CD4-positive, alpha-beta T cell treated with Interferon alpha-2 for 1 hour (primary cell): ENCODE measurements around the gene CHAC1.
A peak's percentile ranks its signal among the peaks of the same experiment; 100 is the strongest.
"Not testable (repeated sequence)": the region's sequence is repeated elsewhere in the genome, so short reads cannot be mapped to it uniquely, and the experiment has no call there.

Source experiments
- DNase-seq, 2 donors: peaks; one replicate each; pipeline ENCODE4 v3.0.0-alpha.2; 2020 to 2022

The CHAC1 gene

DNA sequence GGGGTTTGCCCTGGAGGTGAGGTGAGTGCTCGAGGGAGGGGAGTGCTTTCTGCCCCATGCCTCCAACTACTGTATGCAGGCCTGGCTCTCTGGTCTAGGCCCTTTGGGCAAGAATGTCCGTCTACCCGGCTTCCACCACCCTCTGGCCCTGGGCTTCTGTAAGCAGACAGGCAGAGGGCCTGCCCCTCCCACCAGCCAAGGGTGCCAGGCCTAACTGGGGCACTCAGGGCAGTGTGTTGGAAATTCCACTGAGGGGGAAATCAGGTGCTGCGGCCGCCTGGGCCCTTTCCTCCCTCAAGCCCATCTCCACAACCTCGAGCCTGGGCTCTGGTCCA is 14.8 kb upstream of the CHAC1 start:
- no peak for DNase-seq

DNA sequence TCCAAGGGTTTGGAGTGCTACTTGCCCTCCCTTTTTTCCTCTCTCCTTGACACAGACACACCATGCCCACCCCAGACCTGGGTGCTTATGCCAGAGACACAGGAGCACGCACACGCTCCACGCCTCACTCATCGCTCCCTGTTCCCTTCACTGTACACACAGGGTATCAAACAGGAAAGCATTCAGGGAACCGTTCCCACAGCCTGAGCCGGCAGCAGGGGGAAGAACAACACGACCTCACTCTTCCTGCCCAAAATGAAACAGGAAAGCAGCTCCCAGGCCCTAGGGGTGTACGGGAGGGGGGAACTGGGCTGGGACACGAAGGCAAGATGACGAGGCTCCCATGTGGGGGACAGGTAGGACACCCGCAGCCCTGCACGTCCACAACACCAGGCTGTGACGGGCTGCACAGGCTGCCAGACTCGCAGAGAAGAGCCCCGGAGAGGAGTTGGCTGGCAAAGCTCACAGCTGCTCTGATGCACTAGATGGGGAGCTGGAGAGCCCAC is 12.9 kb upstream of the CHAC1 start:
- no peak for DNase-seq

DNA sequence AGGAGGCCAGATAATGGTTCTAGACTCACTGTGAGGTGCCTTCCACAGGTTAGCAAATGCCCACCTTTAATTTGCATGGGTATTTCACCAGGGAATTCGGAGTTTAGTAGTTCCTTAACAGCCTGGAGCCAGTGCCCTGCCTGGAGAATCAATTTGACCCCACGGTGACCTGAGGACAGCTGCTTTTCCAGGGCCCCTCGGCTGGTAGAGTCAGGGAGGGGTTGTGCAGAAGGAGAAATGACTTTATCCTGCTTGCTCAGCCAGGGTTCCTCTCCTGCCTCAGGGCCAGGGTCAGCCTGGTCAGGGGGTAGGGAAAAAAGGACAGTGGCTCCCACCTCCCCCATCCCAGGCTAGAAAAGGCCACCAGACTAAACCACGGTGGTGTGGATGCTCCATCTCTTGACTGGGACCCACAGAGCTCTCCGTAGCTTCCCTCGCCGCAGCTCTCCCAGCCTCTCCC is 12.2 kb upstream of the CHAC1 start:
- no peak for DNase-seq

DNA sequence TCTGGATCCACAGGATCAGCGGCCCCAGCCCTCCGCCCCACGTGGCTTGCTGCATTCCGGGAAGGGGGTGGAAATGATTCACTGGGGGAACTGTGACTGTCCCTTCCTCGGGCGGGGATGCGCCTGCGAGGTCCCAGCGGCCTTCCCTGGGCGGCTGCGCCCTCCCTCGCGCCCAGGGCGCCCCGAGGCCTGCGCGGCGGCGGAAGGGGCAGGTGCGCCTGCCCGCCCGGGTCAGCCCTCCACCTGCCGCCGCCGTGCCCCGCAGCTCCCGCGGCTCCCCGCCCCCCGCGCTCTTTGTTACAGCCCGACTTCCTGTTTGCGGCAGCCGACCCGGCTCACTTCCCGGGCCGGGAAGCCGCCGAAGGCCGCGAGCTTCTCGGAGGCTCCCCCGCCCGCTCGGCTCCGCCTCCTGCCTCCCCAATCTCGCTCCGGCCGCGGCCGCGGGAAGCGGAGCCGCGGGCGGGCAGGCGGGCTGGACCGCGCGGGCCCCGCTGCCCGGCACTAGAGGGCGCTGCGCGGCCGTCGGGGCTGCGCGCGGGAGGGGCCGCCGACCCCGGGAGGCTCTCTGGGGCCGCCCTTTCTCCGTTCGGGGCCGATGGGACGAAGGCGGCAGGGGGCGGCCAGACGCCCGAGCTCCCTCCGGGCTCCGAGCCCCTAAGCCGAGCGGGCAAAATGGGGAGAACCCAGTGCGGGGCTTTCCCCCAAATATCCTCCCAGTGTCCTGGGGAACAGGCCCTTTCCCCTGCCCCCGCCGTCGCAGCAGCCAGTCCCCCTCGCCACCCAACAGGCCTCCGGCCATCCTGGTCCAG is 11.5 kb upstream of the CHAC1 start:
- DNase-seq, result peak; percentile 66 to 81

DNA sequence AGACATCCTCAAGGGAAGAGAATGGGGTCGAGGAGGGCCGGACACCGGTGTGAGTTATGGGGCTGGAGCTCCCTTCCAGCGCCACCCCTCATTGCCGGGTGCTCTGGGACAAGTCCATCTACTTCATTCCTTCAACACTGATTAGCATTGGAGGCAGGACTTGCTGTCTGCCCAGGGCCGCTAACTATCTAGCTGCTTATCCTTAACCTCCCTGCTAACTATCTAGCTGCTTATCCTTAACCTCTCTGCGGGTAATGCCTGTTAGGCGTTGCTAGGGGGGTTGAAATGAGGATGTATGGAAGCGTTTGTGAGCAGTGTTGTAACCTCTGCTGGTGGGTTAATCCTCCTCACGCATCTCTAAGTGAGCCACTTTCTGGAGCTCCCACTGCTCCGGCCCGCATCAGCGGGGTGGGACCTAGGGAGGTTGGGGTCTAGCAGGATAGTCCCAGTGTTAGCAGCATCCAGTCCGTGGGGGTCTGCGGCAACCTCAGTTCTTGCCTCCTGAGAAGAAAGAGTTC is 10.9 kb upstream of the CHAC1 start:
- no peak for DNase-seq

DNA sequence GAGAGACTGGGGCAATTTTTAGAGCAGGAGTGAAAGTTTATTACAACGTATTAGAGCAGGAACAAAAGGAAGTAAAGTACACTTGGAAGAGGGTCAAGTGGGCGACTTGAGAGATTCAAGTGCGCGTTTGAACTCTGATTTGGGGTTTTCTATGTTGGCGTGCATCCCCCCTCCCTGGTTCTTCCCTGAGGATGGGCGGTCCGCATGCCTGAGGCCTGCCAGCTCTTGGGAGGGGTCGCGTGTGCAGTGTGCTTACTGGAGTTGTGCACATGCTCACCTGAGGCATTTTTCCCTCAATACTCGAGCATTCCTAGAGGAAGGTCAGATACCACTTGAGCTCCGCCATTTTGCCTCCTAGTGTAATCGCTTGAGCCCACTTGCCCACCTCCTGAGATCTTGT is 10.4 kb upstream of the CHAC1 start:
- no peak for DNase-seq

DNA sequence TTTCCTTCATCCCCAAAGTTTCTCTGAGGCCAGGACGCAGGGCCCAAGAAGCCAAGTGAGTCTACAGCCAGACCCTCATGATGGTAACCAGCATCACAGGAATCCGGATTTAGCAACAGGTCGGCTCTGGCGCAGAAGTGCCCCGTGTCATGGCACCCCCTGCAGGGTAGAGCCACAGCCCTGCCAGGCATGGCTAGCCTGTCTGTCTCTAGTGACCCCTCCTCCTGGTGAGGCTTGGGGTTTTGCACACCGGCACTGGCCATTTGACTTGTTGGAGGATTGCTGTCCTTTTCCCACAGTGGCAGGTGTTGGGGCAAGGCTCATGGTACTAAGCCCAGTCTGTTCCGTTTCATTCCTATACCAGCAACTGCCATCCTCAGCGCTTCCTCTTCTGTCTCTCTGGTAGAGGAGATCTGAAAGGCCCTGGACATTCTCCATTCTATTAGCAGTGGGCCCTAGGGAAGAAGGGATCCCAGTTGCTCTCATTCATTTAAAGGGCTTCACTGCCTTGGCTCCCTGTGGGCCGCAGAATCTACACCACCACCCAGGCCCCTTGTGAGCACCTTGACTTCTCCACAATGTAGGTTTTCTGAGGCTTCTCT is 9.4 kb upstream of the CHAC1 start:
- no peak for DNase-seq

DNA sequence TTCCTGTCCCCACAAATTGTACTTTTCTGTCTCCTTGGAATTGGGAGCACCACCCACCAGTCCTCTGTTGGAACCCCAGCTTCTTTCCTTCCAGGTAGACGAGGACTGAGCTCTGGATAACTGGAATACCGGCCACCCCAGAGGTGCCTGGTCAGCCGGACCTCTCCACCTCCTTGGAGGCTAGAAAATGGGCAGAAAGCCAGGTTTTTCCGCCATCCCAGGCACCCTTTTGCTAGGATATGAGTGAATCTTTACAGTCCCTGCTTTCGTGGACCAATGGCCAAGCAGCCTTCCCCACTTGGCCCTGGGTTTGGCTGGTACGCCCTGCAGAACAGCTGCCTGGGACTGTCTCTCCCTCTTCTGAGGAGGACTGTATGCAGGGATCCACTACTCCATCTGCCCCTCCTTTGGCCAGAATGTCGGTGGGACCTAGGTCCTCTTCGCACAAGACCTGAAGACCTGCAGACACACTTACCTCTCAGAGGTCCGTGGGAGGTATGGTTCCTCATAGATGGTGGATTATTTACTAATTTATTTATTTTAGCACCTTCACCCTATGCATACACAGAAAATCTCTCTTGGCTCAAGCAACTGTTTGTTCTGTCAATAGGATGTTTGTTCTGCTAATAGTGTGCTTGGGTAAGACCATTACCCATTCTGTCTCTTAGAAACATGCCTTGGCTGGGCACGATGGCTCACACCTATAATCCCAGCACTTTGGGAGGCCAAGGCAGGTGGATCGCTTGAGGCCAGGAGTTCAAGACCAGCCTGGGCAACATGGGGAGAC is 8.6 kb upstream of the CHAC1 start:
- DNase-seq, result no peak

DNA sequence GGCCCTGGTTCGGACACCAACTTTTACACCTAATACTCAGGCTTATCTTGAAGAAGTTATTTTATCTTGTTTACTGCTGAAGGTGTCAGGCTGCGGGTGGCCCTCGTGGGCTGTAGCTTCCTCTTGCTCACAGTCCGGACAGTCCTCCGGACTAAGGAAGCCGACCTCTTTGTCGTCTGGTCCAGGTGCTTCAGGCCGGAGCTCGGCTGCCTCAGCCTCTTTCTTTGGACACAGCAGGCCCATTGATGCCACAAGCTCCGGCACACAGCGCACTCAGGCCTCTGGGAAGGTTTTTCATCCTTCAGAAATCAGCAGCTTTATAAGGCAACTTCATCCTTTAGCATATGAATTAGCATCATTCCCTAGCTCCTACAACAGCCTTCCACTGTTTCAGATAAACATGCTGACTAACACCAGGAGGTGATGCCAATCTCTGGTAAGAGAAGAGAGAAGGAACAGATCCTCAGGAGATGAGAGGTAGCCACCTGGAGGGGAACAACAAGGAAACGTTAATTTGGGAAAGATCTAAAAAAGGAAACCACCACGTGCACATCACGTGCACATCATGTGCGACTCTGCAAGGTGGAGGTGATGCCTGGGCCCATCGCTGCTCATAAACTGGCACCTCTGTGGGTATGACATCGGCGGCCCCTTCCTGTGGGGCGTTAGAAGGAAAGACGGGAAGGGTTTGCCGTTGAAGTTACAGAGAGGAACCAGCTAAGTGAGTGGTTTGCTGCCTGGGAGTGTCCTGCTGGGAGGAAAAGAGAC is 4.4 kb upstream of the CHAC1 start:
- DNase-seq, result no peak

DNA sequence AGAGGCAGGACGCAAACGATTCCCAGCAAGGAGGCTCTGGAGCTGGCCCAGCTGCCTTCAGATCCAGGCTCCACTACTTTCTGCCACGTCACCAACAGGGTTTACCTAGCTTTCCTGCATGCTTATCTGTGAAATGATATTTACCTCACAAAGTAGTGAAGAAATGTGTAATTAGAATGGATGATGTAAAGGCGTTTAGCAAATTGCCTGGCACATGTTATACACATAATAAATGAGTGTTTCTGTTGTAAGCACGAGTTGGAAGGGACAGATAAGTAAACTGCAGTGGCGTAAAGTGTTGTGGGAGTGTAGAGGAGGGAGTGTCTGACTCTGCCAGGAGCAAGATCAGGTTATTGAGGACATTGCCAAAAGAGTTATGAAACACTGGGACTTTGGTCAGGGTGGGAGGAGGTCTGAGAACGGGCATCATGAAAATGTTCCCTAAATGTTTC is 3.5 kb upstream of the CHAC1 start:
- no peak for DNase-seq

DNA sequence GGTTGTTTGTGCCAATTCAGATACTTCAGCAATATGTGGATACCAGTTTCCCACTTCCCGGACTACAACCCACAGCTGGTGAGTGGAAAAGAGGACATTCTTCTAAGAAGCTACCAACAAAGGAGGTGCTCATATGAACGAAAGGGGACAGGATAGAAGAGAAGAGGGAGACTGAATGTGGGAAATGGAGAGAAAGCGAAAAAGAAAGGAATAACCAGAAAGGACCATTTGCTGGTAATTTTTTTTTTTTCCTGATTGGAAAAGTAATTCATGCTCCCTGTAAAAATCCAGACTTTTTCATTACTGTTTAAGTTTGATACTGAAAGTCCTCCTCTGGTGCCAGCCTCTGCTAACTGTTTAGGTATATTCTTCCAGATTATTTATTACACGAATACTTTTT is 1.5 kb upstream of the CHAC1 start:
- DNase-seq, result no peak

DNA sequence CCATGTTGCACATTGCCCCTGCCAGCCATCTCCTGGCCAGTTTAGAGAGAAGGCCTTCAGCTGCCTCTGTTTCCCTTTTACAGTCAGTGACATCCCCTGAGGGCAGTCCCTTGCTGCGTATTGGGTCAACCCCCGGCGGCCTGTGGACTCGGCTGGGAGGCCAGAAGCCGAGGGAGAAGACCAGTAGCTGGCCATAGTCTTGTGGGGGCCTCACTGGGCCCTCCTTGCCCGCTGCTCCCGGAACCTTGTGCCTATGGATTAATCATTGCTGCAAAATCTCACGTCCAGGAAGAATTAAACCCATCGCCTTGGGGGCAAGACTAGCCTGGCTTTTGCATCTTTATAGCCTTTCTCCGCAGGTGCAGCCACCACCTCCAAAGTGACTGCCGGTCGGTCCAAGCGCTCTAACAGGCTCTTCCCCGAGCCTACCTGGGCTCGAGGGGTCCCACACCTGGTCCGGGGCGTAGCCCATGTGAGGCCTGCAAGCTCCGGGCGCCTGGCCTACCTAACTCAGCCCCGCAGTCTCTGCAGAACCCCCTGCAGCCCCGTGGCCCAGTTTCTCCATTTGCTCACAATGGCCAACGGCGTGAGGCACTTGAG is 870 bp upstream of the CHAC1 start:
- no peak for DNase-seq

DNA sequence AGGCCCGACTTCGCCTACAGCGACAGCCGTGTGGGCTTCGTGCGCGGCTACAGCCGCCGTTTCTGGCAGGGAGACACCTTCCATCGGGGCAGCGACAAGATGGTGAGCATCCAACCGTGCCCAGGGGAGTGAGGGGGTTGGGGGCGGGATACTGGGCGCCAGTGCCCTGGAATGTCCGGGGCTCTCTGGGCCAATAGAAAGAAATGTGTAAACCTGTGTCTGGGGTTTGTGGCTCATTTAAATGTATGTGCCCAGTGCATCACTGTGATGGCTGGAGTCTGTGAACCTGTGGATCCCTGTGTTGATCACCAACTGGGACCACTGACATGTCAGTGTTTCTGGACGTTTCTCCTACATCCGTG is 423 bp downstream of the CHAC1 start:
- no peak for DNase-seq

DNA sequence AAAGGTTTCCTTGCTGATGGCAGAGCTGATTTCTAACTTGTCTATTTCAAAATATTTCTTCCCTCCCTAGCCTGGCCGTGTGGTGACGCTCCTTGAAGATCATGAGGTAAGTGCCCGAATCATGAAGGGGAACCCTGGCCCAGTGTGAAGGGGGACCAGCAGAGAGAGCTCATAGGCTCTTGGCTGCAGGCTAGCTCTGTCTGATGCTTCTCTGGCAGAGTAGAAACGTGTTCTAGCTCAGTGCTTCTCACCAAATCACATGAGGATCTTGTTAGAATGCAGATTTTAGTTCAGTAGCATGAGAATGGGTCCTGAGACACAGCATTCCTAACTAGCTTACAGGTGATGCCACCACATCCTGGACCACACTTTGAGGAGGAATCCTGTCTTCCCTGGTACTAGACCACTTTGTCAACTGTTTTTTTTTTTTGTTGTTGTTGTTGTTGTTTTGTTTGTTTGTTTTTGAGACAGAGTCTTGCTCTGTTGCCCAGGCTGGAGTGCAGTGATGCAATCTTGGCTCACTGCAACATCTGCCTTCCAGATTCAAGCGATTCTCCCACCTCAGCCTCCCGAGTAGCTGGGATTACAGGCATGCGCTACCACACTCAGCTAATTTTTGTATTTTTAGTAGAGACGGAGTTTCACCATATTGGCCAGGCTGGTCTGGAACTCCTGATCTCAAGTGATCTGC is 1.0 kb downstream of the CHAC1 start:
- DNase-seq, result not testable (repeated sequence)

DNA sequence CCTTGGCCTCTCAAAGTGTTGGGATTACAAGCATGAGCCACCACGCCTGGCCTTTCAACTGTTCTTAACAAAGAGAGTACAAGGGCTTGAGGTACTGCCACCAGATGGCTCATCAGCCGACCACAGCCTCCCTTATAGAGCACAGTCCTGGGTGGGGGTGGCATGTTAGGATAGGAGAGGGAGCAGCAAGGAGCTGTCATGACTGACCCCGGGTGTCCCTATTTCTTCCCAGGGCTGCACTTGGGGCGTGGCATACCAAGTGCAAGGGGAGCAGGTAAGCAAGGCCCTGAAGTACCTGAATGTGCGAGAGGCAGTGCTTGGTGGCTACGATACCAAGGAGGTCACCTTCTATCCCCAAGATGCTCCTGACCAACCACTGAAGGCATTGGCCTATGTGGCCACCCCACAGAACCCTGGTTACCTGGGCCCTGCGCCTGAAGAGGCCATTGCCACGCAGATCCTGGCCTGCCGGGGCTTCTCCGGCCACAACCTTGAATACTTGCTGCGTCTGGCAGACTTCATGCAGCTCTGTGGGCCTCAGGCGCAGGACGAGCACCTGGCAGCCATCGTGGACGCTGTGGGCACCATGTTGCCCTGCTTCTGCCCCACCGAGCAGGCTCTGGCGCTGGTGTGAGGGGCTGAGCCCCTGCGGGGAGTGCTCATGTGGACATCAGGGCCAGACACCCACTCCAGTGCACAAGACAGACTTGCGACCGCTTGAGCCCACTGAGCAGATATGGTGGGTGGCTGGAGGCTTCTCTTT is 2.1 kb downstream of the CHAC1 start:
- DNase-seq, result no peak

DNA sequence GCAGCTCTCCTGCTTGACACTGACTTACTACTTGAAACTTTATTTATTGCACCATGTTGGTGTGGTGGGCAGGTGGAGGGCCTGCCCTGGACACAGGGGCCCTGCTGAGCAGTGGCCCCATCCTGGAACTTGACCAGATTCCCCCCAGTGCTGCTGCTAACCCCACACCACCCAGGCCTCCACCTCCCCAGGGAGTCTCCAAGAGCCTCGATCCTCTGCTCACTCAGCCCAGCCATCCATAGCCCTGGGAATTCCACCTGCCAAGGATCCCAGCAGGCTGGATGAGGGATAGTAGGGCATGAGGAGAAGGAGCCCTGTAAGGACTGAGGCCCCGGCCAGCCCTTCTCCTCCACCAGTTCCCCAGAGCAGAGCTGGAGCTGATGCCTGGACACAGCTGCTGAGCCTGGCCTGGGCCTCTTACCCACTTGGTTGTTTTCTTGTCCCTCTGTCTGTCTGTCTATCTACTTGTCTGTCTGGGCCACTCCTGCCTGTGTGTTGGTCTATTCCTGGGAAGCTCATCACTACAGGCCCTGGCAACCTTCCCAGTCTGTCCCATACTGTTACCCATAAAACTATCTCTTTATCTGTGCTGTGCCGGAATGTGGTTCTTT is 2.8 kb downstream of the CHAC1 start:
- DNase-seq, result no peak

DNA sequence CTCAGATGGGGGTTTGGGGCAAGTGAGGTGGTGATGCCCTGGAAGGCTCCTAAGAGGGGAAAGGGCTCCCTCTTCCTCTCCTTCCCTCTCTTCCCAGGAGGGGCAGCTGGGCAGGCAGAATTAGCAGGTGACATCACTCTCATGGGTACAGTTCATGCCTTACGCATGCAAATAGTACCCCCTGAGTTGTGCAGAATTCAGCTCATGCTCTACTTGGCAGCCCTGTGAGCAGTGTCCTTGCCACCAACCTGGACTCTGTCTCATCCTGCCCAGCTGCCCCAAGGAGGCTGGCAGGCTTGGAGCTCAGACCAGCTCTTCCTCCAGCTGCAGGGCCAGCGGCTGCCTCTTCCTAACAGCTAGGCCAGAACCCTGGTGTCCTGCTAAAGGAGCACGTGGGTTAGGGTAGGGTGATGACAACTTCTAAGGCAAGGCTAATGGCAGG is 3.3 kb downstream of the CHAC1 start:
- no peak for DNase-seq

DNA sequence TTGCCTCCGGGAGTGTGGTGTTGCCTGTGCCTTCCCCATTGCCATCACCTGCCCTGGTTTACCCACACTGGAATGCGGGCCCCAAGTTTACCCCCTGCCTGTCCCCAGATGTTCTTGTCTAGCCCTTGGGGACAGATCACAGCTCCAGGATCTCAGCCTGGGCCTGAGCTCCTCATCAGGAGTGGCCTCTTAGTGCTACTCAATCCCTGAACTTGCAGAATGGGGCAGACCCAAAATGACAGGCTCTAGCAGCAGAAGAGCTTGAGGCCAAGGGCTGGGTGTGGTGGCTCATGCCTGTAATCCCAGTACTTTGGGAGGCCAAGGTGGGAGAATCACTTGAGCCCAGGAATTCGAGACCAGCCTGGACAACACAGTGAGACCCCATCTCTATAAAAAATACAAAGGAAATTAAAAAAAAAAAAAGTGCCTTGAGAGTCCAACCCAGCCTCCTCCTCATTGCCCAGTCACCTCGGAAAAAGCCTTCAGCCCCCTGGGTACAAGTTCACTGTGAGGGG is 3.8 kb downstream of the CHAC1 start:
- DNase-seq, result no peak

DNA sequence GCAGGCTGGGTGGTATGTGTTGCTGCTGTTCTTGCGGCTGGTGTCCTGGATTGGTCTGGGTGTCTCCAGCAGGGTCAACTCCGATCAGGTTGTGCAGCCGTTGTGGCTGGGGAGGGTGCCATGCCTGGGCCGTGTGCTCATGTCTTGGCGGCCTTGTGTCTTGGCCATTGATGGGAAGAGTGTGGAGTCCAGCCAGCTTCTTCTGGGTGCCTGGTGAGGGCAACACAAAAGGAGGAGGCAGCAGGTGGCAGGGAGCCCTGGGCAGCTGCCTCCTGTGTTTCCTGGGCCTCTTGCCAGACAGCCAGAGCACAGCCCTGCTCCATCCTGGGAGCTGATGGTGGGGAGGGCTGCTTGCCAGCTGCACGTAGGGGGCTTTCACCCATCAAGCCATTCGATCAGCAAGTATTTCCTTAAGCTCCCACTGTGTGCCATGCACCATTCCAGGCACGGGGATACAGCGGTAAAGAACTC is 4.3 kb downstream of the CHAC1 start:
- no peak for DNase-seq

DNA sequence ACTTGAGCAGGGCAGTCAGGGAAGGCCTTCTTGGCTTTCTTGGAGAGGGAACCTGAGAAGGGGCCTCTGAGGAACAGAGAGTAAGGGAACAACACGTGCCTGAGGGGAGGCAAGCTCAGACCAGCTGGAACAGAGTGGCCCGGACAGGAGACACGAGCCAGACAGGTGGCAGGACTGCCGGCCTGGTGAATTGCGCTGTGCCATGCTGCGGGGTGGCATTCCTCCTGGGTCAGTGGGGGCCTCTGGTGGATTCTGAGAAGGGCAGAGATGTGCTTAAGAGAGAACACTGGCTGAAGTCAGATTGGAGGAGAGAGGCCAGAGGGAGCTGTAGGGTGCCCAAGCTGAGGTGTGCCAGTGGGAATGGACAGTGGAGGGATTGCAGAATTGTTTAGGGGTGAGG is 4.9 kb downstream of the CHAC1 start:
- no peak for DNase-seq
